MM.1S (cell line): ENCODE results near the gene GTF2H1.

Source experiments
- EZH2 ChIP-seq: fragments of 300-600 bp; sonication (generic); optimal IDR thresholded peaks from 2 replicates; pipeline ENCODE3; 2017; ENCODE audit warnings: low read depth, mild to moderate bottlenecking, antibody characterized with exemption, low read length, mixed read lengths
- EZH2phosphoT487 ChIP-seq: fragments of 300-600 bp; sonication (generic); IDR thresholded peaks from 2 replicates; pipeline ENCODE4 v1.6.1; 2018; ENCODE audit warnings: antibody characterized with exemption, low read length
- TF ChIP-seq, protein P1 (sequence below): fragments of 300-600 bp; sonication (generic); IDR thresholded peaks from 2 replicates; pipeline ENCODE4 v1.5.1; 2016; ENCODE audit warnings: antibody characterized with exemption, low read length, mixed read lengths

- TF ChIP-seq, protein P1, sequence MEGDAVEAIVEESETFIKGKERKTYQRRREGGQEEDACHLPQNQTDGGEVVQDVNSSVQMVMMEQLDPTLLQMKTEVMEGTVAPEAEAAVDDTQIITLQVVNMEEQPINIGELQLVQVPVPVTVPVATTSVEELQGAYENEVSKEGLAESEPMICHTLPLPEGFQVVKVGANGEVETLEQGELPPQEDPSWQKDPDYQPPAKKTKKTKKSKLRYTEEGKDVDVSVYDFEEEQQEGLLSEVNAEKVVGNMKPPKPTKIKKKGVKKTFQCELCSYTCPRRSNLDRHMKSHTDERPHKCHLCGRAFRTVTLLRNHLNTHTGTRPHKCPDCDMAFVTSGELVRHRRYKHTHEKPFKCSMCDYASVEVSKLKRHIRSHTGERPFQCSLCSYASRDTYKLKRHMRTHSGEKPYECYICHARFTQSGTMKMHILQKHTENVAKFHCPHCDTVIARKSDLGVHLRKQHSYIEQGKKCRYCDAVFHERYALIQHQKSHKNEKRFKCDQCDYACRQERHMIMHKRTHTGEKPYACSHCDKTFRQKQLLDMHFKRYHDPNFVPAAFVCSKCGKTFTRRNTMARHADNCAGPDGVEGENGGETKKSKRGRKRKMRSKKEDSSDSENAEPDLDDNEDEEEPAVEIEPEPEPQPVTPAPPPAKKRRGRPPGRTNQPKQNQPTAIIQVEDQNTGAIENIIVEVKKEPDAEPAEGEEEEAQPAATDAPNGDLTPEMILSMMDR, result no peak
- TF ChIP-seq EZH2 (no peak), EZH2phosphoT487 (no peak)
Observed at GRCh38 chr11:18319914-18320313, 2.5 kb upstream of the GTF2H1 start.
